GF-D8 (cell line): Measurements from ENCODE around the gene MYO18B.

Experiments used
- DNase-seq: peaks from one replicate; lab custom pipeline; 2025; lab: John Stamatoyannopoulos, UW

MYO18B gene

DNA sequence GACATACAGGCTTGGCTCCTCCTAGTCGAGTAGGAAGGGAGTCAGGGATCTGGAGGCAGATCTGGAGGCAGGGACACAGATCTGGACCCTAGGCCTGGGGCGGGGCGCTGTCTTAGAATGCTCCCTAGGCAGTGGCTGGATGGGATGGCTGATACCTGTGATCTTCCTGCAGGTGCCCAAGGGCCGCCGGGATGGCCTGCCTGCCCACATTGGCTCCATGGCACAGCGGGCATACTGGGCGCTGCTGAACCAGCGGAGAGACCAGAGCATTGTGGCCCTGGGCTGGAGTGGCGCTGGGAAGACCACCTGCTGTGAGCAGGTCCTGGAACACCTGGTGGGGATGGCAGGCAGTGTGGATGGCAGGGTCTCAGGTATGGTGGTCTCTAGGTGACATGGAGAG lies 35.4 kb downstream of the MYO18B start:
- no peak for DNase-seq

- DNase-seq: no peak
Observed at GRCh38 chr22:25777870-25778269, 35.9 kb downstream of the MYO18B start.

DNA sequence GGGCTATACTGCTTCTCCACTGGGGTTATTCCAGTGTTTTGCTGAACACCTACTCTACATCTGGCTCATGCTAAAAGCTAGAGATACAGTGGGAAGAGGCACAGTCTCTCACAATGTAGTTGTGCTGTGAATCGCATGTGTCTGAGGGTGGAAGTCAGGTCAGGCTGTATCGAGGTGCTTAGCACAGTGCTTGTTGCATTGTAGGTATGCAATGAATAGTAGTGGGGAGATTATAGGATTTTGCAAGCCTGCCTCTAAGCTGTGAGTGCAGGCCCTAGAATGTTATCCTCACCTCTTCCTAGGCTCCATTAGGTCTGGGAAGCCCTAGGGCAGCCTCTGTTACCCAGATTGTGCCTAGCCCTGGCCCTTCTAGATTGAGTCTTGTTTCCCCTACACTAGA lies 37.4 kb downstream of the MYO18B start:
- no peak for DNase-seq

GRCh38 chr22:25779890-25780289 lies 37.9 kb downstream of the MYO18B start:
- no peak for DNase-seq

DNA sequence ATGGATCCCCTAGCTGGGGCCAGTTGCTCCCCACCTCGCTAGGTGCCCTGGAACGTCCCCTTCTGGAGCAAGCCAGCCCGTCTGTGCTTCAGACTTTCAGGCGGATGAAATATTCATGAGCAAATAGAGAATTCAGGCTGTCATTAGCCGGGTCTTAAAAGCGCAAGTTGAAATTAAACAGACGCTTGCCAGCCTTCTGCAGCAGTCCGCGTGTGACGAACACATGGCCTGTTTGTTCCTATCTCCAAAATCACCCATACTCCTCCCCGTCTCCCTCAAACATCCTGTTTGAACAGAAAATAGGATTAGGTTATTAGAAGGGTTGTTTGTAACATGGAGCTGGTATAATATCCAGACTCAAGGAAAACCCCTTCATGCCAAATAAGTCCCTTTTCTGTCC lies 38.7 kb downstream of the MYO18B start:
- DNase-seq: no peak

DNA sequence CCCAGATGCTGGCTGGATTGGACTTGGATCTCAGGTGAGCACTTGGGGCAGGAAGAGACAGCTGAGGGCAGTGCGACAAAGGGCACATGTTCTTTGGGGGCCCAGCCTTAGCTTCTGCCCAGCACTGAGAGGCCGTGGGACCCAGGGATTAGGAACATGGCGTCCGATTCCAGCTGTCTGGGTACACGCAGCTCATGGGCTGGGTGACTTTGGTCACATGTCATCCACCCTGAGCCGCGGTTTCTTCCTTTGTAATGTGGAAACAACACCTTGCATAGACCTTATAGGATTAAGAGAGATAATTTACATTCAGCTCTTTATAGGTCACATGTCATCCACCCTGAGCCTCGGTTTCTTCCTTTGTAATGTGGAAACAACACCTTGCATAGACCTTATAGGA lies 39.8 kb downstream of the MYO18B start:
- no peak for DNase-seq

GRCh38 chr22:25782831-25783230 lies 40.8 kb downstream of the MYO18B start:
- DNase-seq: no peak

DNA sequence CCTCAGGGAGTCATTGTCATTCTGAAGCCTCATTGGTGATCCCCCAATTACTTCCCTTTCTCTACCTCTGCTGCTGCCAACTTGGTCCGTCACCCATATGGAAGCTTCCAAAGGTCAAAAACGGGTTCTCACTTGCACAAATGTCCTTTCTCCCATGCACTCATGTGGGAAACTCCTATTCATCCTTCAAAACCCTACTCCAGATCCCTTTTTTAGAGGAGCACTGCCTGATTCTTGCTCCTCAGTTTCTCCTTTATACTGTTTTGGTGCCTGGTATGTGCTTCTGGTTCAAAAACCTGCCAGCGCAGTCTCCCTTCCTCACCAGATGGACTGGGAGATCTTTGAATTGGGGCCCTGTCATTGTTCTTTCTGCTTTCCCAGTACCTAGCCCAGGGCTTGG lies 41.9 kb downstream of the MYO18B start:
- DNase-seq: no peak

- no peak for DNase-seq
Observed at GRCh38 chr22:25786165-25786564, 44.2 kb downstream of the MYO18B start.

DNA sequence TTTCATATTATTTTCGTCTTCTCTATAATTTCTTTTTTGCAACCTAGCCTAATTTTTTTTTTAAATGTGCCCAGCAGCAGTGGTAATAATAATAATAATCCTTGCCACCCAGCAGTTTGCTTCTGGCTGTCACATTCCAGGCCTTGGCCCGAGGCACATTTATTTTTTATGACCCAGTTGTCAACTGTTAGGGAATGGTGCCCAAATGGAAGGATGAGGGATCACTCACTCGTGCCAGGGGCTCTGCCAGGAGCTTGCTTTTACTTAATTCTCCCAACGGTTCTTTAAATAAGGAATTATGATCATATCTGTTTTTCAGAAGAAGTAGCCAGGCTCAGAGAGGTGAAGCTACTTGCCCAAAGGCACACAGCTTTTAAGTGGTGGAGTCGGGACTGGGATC lies 49.6 kb downstream of the MYO18B start:
- no peak for DNase-seq

- DNase-seq: no peak
Observed at GRCh38 chr22:25795478-25795877, 53.5 kb downstream of the MYO18B start.

DNA sequence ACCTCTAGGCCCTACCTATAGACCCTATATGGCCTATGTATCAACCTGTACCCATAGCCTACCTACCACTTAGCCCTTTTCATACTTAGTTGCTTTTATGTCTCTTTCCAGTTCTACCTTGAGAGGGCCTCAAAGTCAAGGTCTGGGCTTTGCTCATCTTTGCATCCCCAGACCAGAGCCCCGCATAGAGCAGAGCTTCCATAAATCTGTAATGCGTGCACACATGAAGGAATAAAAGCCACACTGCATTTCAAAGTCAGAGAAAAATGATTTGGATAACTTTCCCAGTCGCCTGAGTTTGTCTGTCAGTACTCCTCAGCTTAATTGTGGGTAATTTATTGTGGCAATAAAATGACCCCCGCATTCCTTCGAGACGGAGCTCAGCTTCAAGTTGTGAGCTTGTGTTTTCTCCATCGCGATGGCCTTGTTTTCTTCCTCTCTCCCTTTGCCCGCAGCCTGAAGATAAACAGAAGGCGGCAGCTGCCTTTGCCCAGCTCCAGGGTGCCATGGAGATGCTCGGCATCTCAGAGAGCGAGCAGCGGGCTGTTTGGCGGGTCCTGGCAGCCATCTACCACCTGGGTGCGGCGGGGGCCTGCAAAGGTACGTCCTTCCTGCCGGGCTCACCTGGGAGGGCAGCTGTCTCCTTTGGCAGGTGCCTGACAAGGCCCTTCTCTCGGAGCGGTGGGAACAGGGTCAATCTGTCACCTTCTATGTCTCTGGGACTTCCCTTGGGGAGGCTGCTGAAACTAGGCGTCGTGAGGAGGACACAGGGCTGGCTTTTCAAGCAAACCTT lies 55.7 kb downstream of the MYO18B start:
- no peak for DNase-seq

DNA sequence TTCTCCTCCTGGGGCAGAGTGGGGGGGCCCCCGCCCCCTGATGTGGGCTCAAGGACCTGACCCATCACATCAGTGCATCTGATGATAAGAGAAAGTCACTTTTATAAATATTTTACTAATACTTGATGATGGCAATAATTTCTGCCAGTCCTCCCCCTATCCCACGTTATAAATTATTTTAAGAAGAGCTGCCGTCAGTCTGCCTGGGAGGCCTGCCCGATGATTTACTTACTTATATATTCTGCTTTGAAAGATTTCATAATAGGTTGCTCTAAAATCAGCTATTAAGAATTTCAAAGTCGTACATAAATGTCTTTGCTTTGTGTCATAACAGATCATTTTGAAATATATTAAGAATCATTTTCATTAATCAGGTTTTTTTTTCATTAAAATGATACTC lies 58.8 kb downstream of the MYO18B start:
- DNase-seq: no peak

- DNase-seq: no peak
Observed at GRCh38 chr22:25802018-25802417, 60.0 kb downstream of the MYO18B start.

- DNase-seq: no peak
Observed at GRCh38 chr22:25804676-25805075, 62.7 kb downstream of the MYO18B start.

DNA sequence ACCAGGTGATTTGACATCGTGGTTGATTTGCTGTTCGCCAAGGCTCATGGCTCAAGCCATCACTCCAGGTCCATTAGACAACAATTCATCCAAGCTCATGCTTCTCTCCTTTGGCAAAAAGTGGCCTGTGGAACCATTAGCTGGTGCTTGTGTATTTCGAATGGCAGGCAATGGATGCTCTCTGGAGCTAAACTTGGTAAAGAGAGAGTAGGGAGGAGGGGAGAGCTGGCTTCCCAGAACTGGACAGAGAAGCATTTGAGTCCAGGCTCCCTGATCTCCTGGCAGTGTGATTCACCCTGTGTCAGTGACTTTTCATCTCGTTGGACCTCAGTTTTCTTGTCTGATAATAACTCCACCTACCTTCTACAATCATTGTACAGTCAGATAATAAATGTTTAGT lies 64.6 kb downstream of the MYO18B start:
- no peak for DNase-seq

GRCh38 chr22:25814685-25815084 lies 72.7 kb downstream of the MYO18B start:
- no peak for DNase-seq

GRCh38 chr22:25815561-25815960 lies 73.6 kb downstream of the MYO18B start:
- no peak for DNase-seq

DNA sequence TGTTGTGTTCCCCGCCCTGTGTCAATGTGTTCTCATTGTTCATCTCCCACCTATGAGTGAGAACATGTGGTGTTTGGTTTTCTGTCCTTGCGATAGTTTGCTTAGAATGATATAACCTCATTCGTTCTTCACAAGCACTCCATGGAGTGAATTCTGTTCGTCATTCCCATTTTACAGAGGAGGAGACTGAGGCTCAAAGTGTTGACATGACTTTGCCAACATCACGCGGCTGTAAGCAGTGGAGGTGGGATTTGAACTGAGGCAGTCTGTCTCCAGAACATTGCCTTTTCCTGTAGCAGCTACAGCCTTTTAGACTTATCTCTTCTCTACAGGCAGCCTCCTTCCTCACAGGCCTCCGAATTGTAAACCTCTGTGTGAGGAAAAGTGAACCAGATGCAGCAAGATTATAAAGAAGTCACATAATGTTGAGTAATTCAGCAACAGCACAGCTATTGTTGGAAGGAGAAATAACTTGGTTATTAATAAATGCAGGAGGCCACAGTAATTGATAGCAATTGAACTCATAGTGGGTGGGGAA lies 74.6 kb downstream of the MYO18B start:
- no peak for DNase-seq

DNA sequence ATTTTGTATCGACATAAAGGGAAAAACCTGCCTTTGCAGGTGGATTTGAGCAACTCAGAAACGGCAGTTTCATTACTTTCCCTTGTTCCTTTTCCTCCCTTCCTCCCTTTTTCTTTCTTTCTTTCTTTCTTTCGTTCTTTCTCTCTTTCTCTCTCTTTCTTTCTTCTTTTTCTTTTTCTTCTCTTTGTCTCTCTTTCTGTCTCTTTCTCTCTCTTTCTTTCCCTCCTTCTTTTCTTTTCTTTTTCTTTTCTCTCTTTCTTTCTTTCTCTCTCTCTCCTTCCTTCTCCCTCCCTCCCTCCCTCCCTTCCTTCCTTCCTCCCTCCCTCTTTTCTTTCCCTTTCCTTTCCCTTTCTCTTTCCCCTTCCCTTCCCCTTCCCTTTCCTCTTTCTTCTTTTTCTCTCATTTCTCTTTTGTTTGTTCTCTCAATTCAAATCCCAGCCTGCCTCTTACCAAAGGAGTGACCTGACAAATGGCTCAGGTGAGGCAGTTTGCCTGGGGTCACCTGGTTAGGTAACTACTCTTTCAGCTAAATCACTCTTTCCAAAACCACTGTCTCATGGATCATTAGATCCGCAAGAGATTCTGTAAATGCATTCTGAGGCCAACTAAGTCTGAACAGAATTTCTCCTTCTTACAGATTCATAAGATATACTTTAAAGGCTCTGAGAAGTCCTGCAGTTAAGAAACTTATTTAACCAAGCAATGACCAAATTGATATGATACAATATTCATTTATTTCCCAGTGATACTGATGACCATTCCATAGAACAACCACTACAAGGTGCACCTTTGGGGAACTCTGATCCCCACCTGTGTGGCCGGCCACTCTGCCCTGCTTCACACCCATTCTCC lies 75.3 kb downstream of the MYO18B start:
- no peak for DNase-seq

GRCh38 chr22:25818541-25818940 lies 76.6 kb downstream of the MYO18B start:
- no peak for DNase-seq

DNA sequence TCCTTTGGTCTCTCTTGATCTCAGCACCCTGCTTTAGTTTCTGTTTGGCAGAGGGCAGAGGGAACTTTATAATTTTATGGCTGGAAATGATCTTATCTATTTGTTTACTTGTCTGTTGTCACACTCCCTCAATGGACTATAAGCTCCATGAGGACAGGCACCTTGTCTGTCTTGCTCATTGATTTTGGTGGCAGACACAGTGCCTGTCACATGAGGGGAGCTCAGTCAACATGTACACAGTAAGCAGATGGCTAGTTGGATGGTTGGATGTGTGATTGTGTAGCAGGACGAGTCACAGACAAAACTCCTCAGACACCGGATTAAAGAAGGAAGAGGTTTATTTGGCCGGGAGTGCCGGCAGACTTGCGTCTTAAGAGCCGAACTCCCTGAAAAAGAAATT lies 80.4 kb downstream of the MYO18B start:
- DNase-seq: no peak

- DNase-seq: no peak
Observed at GRCh38 chr22:25823276-25823675, 81.3 kb downstream of the MYO18B start.
